H9 (cell line): ENCODE data around the gene CFAP46. TPM values are rescaled to one million over a fixed set of nuclear protein-coding genes. Genes with fewer than 3 reads are reported as not detected.
A peak's percentile ranks its signal among the peaks of the same experiment; 100 is the strongest.

ENCODE experiments used
- DNase-seq: peaks from one replicate; pipeline ENCODE4 v3.0.0-alpha.2; 2017
- H2AFZ ChIP-seq: one replicate; pipeline ENCODE4 v1.6.1; 2013; ENCODE audit warnings: mild to moderate bottlenecking, low read length, control low read depth, moderate library complexity
- H2AK5ac ChIP-seq: 2 replicates; pipeline ENCODE4 v1.6.1; 2013; ENCODE audit warnings: low read length, control low read depth, mixed read lengths; ENCODE audit not compliant: insufficient read length
- H2BK120ac ChIP-seq: one replicate; pipeline ENCODE4 v1.6.1; 2013; ENCODE audit warnings: low read depth, mild to moderate bottlenecking, low read length, control low read depth, inconsistent platforms; ENCODE audit not compliant: poor library complexity, severe bottlenecking
- H2BK12ac ChIP-seq: 2 replicates; pipeline ENCODE4 v1.6.1; 2013; ENCODE audit warnings: low read length, control low read depth, mixed read lengths, low read depth; ENCODE audit not compliant: insufficient read length
- H2BK15ac ChIP-seq: 2 replicates; pipeline ENCODE4 v1.6.1; 2013; ENCODE audit warnings: low read depth, low read length, control low read depth
- H2BK20ac ChIP-seq: one replicate; pipeline ENCODE4 v1.6.1; 2013; ENCODE audit warnings: low read depth, mild to moderate bottlenecking, low read length, control low read depth, inconsistent platforms; ENCODE audit not compliant: poor library complexity, severe bottlenecking
- H2BK5ac ChIP-seq: 2 replicates; pipeline ENCODE4 v1.6.1; 2013; ENCODE audit warnings: low read length, control low read depth, mixed read lengths; ENCODE audit not compliant: insufficient read length
- H3K14ac ChIP-seq: 2 replicates; pipeline ENCODE4 v1.6.1; 2013; ENCODE audit warnings: low read length, control low read depth; ENCODE audit not compliant: insufficient read depth
- H3K18ac ChIP-seq: 2 replicates; pipeline ENCODE4 v1.6.1; 2013; ENCODE audit warnings: low read depth, mild to moderate bottlenecking, mixed read lengths, low read length, control low read depth; ENCODE audit not compliant: insufficient read length
- H3K23ac ChIP-seq: 2 replicates; pipeline ENCODE4 v1.6.1; 2013; ENCODE audit warnings: low read length, control low read depth, mixed read lengths, low read depth; ENCODE audit not compliant: insufficient read length
- H3K23me2 ChIP-seq: 2 replicates; pipeline ENCODE4 v1.6.1; 2013; ENCODE audit warnings: low read depth, mild to moderate bottlenecking, mixed read lengths, low read length, control low read depth; ENCODE audit not compliant: insufficient read length, poor library complexity, severe bottlenecking
- H3K27ac ChIP-seq: 2 replicates; pipeline ENCODE4 v1.5.1; 2013; ENCODE audit warnings: low read length, control low read depth, mixed read lengths, low read depth; ENCODE audit not compliant: insufficient read length
- H3K27me3 ChIP-seq: 2 replicates; pipeline ENCODE4 v1.6.1; 2013; ENCODE audit warnings: low read length, control low read depth, inconsistent platforms; ENCODE audit not compliant: insufficient read depth
- H3K4ac ChIP-seq: 2 replicates; pipeline ENCODE4 v1.6.1; 2013; ENCODE audit warnings: low read depth, mild to moderate bottlenecking, control low read depth, inconsistent platforms, low read length, moderate library complexity
- H3K4me1 ChIP-seq: 2 replicates; pipeline ENCODE4 v1.6.1; 2013; ENCODE audit warnings: low read length, control low read depth, inconsistent platforms; ENCODE audit not compliant: insufficient read depth
- H3K4me2 ChIP-seq: 2 replicates; pipeline ENCODE4 v1.6.1; 2013; ENCODE audit warnings: low read length, control low read depth, mixed read lengths; ENCODE audit not compliant: insufficient read length, insufficient read depth
- H3K56ac ChIP-seq: 2 replicates; pipeline ENCODE4 v1.6.1; 2013; ENCODE audit warnings: low read depth, mild to moderate bottlenecking, mixed read lengths, low read length, control low read depth; ENCODE audit not compliant: insufficient read length
- H3K79me1 ChIP-seq: 2 replicates; pipeline ENCODE4 v1.6.1; 2013; ENCODE audit warnings: low read depth, mild to moderate bottlenecking, moderate library complexity, low read length, control low read depth, inconsistent platforms; ENCODE audit not compliant: insufficient read depth, poor library complexity, severe bottlenecking
- H3K79me2 ChIP-seq: 2 replicates; pipeline ENCODE4 v1.6.1; 2013; ENCODE audit warnings: low read length, control low read depth, inconsistent platforms; ENCODE audit not compliant: insufficient read depth
- H3K9ac ChIP-seq: 2 replicates; pipeline ENCODE4 v1.6.1; 2013; ENCODE audit warnings: low read length, control low read depth, mixed read lengths; ENCODE audit not compliant: insufficient read length; ENCODE audit errors: extremely low read depth
- H3K9me3 ChIP-seq: one replicate; pipeline ENCODE4 v1.6.1; 2013; ENCODE audit warnings: low read depth, low read length, inconsistent platforms; ENCODE audit not compliant: control insufficient read depth
- H3T11ph ChIP-seq: one replicate; pipeline ENCODE4 v1.6.1; 2013; ENCODE audit warnings: mild to moderate bottlenecking, low read length, control low read depth, inconsistent platforms
- H4K20me1 ChIP-seq: one replicate; pipeline ENCODE4 v1.6.1; 2013; ENCODE audit not compliant: control insufficient read depth, insufficient read length, insufficient read depth
- H4K5ac ChIP-seq: 2 replicates; pipeline ENCODE4 v1.6.1; 2013; ENCODE audit warnings: low read depth, mild to moderate bottlenecking, mixed read lengths, low read length, control low read depth; ENCODE audit not compliant: insufficient read length
- H4K8ac ChIP-seq: replicated peaks from 2 replicates; pipeline ENCODE4 v1.6.1; 2013; ENCODE audit warnings: low read length, control low read depth, mixed read lengths, low read depth; ENCODE audit not compliant: insufficient read length
- H4K91ac ChIP-seq: 2 replicates; pipeline ENCODE4 v1.6.1; 2013; ENCODE audit warnings: low read depth, mild to moderate bottlenecking, moderate library complexity, mixed read lengths, low read length, control low read depth; ENCODE audit not compliant: insufficient read length
- H3K27ac Mint-ChIP-seq, 3 experiments: 2 replicates in 2 of 3; 3 replicates in 1 of 3; pipeline ENCODE4 v1.8.0; 2020 to 2021; ENCODE audit warnings: mixed read lengths in 3 of 3, mild to moderate bottlenecking in 1 of 3, moderate library complexity in 1 of 3
- H3K27me3 Mint-ChIP-seq: 2 replicates; pipeline ENCODE4 v1.8.0; 2021; ENCODE audit warnings: low read depth, mild to moderate bottlenecking, moderate library complexity, mixed read lengths
- H3K36me3 Mint-ChIP-seq, 3 experiments: 2 replicates in 2 of 3; 3 replicates in 1 of 3; pipeline ENCODE4 v1.8.0; 2020 to 2021; ENCODE audit warnings: low read depth in 3 of 3, mixed read lengths in 3 of 3; ENCODE audit not compliant: insufficient read depth in 1 of 3
- H3K4me1 Mint-ChIP-seq, 2 experiments: 2 replicates each; pipeline ENCODE4 v1.8.0; 2020; ENCODE audit warnings: mixed read lengths in 2 of 2
- H3K4me3 Mint-ChIP-seq, 2 experiments: 2 replicates in 1 of 2; 3 replicates in 1 of 2; pipeline ENCODE4 v1.8.0; 2020 to 2021; ENCODE audit warnings: mild to moderate bottlenecking in 2 of 2, mixed read lengths in 2 of 2, moderate library complexity in 1 of 2
- H3K9me3 Mint-ChIP-seq, 2 experiments: 2 replicates in 1 of 2; 3 replicates in 1 of 2; pipeline ENCODE4 v1.8.0; 2020; ENCODE audit warnings: mild to moderate bottlenecking in 2 of 2, mixed read lengths in 2 of 2, moderate library complexity in 1 of 2
- WGBS: extraction: QIAGEN DNeasy Blood & Tissue Kit; methylation state at CpG from one replicate; pipeline ENCODE4 v1.1.7; 2013; ENCODE audit warnings: missing lambda C conversion rate, low lambda C conversion rate, mixed read lengths; ENCODE audit not compliant: insufficient read length; ENCODE audit errors: extremely low coverage; 5-methylcytosine and 5-hydroxymethylcytosine counted together
- total RNA-seq: library from RNA; stranded (reverse); gene quantifications from 2 replicates; pipeline ENCODE4 v1.2.1, GENCODE V29; 2021
- TF ChIP-seq, protein P1 (sequence below): fragments of 200-600 bp; sonication (generic); conservative IDR thresholded peaks from 3 replicates; pipeline ENCODE4 v1.8.0; 2021; ENCODE audit warnings: antibody characterized with exemption, mild to moderate bottlenecking

The CFAP46 gene
- total RNA-seq, 1 experiment from 2014 or later: 3.1 TPM

DNA sequence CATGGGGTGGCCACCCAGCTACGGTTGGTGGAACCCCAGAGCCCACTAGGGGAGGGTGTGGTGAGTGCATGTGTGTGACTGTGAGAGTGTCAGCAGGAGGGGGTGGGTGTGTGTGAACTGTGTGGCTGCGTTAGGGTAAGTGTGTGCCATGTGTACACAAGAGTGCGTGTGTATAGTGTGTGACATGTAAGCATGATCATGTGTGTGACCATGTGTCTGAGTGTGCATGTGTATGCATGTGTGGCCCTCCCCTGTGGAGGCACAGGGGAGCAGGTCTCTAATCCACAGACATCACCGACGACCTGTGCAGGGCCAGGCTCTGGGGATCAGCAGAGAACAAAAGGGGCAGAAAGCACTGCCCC, 3.5 kb upstream of the CFAP46 start:
- H3K23me2 ChIP-seq: no peaks in the 10 kb centered on the region
- H3K4me2 ChIP-seq: no peak overlapping the region
- H3K9ac ChIP-seq: no peak overlapping the region
- no peak overlapping the region for H3T11ph ChIP-seq
- H2BK15ac ChIP-seq: no peak overlapping the region
- TF ChIP-seq, protein P1, sequence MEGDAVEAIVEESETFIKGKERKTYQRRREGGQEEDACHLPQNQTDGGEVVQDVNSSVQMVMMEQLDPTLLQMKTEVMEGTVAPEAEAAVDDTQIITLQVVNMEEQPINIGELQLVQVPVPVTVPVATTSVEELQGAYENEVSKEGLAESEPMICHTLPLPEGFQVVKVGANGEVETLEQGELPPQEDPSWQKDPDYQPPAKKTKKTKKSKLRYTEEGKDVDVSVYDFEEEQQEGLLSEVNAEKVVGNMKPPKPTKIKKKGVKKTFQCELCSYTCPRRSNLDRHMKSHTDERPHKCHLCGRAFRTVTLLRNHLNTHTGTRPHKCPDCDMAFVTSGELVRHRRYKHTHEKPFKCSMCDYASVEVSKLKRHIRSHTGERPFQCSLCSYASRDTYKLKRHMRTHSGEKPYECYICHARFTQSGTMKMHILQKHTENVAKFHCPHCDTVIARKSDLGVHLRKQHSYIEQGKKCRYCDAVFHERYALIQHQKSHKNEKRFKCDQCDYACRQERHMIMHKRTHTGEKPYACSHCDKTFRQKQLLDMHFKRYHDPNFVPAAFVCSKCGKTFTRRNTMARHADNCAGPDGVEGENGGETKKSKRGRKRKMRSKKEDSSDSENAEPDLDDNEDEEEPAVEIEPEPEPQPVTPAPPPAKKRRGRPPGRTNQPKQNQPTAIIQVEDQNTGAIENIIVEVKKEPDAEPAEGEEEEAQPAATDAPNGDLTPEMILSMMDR: no peak
- Mint-ChIP-seq H3K4me1 (peaks cover 16 to 20% of the 10 kb centered on the region in 2 experiments), H3K9me3 (peaks cover 0 to 3% of the 10 kb centered on the region in 2 experiments; a peak in 1 of 5 replicates), H3K27ac (peak overlapping the region in 2 of 3 experiments; percentile 16 to 58; a peak in 2 of 7 replicates), H3K4me3 (no peak overlapping the region), H3K36me3 (no peaks in the 10 kb centered on the region; a peak in 1 of 7 replicates), H3K27me3 (peaks cover 20% of the 10 kb centered on the region)
- H4K8ac ChIP-seq: no peak overlapping the region
- H3K27me3 ChIP-seq: no peaks in the 10 kb centered on the region
- H3K9me3 ChIP-seq: no peaks in the 10 kb centered on the region
- H4K5ac ChIP-seq: no peak overlapping the region
- no peak overlapping the region for H3K56ac ChIP-seq
- H3K14ac ChIP-seq: no peak overlapping the region
- WGBS: no CpG with 5 or more reads among the region's 5 CpGs
- no peak overlapping the region for H3K4ac ChIP-seq
- H4K20me1 ChIP-seq: no peaks in the 10 kb centered on the region
- H2AK5ac ChIP-seq: no peak overlapping the region
- no peaks in the 10 kb centered on the region for H3K79me1 ChIP-seq
- H3K4me1 ChIP-seq: peaks cover 2% of the 10 kb centered on the region; the same call in 1 of the 2 replicates
- peak; percentile 17 for DNase-seq
- H3K18ac ChIP-seq: no peak overlapping the region
- no peak overlapping the region for H3K23ac ChIP-seq
- no peak overlapping the region for H2BK12ac ChIP-seq
- no peak overlapping the region for H3K27ac ChIP-seq
- no peak overlapping the region for H2AFZ ChIP-seq
- H4K91ac ChIP-seq: no peak overlapping the region
- no peak overlapping the region for H2BK5ac ChIP-seq
- H3K79me2 ChIP-seq: no peaks in the 10 kb centered on the region
- no peak overlapping the region for H2BK120ac ChIP-seq
- H2BK20ac ChIP-seq: no peak overlapping the region
